Activated CD8-positive, alpha-beta memory T cell treated with anti-CD3 and anti-CD28 coated beads for 4 hours (primary cell): ENCODE results near the gene PCDH10.

Source experiments
- DNase-seq, 2 donors: peaks; one replicate each; pipeline ENCODE4 v3.0.0-alpha.2; 2020; ENCODE audit warnings: low read depth in 2 of 2

Gene PCDH10, protein sequence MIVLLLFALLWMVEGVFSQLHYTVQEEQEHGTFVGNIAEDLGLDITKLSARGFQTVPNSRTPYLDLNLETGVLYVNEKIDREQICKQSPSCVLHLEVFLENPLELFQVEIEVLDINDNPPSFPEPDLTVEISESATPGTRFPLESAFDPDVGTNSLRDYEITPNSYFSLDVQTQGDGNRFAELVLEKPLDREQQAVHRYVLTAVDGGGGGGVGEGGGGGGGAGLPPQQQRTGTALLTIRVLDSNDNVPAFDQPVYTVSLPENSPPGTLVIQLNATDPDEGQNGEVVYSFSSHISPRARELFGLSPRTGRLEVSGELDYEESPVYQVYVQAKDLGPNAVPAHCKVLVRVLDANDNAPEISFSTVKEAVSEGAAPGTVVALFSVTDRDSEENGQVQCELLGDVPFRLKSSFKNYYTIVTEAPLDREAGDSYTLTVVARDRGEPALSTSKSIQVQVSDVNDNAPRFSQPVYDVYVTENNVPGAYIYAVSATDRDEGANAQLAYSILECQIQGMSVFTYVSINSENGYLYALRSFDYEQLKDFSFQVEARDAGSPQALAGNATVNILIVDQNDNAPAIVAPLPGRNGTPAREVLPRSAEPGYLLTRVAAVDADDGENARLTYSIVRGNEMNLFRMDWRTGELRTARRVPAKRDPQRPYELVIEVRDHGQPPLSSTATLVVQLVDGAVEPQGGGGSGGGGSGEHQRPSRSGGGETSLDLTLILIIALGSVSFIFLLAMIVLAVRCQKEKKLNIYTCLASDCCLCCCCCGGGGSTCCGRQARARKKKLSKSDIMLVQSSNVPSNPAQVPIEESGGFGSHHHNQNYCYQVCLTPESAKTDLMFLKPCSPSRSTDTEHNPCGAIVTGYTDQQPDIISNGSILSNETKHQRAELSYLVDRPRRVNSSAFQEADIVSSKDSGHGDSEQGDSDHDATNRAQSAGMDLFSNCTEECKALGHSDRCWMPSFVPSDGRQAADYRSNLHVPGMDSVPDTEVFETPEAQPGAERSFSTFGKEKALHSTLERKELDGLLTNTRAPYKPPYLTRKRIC

DNA sequence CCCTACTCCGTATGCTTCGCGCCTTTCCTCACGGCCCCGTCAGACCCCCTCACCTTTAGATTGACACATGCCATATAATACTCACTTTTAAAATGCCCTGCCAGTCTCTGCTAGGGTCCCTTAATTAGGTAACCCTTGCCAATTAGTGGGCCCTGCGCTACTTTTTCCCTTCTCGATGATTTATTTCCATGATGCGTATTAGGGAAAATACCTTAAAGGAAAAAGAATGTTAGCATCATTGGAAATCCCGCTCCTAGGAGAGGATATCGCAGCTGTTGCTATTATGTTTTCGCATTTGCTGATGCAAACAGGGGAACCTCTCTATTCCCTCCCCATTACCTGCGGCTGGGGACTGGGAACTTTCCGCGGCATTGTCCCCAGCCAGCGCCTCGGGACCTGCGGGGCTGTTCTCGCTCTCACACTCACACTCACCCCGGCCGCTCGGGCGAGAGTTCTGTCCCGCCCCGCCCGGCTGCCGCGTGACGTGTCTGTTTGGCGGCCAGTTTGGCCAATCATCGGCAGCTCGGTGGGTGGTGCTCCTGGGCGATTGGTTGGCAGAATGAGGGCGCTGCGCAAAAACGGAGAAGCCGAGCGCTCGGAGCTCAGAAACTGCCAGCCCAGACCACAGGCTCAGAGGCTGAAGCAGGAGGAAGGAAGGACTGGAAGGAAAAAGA, at the start of gene PCDH10:
PCDH10 (plus strand) TSS at position 605 of the 674 bp plus-strand sequence. CDS start 847 bp downstream, outside the sequence.
- no peak for DNase-seq

DNA sequence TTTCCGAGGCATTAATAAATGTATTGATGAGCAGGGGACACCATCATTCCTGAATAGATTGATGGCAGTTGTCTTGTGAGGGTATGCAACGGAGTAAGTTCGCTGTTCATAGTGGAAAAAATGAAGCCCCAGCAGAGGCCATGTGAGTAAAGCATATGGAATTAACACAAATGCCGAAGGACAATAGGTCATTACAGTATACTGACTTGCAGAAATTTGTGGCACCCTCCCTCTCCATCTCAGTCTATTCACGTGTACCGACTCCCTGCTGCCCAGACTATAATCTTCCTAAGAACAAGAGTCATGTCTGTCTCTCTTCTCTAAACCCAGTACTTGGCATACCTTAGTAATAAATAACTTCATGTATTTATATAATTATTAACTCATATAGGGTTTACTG, 47.1 kb upstream of the PCDH10 start:
- no peak for DNase-seq

- DNase-seq = no peak
Measured at GRCh38 chr4:133102612-133103409, 46.3 kb upstream of the PCDH10 start.

GRCh38 chr4:133112641-133113040, 36.5 kb upstream of the PCDH10 start:
- no peak for DNase-seq

DNA sequence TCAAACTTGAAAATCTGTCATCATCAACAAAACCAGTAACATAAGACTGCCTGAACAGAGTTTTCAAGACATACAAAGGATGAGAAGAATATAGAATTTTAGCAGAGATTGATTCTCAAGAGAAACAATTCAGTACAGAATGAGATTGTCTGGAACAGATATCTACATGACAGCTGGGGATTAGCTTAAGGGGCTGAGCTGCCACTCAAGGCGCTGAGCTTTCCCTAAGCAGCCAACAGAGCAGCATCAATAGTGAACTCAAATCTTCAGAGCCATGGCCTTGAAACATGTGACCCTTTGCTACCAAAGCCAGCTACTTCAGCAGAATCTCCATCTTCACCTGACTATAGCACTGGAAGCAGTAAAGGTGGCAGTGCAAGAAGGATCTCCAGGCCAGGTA, 24.3 kb upstream of the PCDH10 start:
- no peak for DNase-seq

- DNase-seq = no peak
Measured at GRCh38 chr4:133127500-133127899, 21.6 kb upstream of the PCDH10 start.

GRCh38 chr4:133129237-133129636, 19.9 kb upstream of the PCDH10 start:
- DNase-seq = no peak

GRCh38 chr4:133130171-133130570, 18.9 kb upstream of the PCDH10 start:
- DNase-seq = no peak

DNA sequence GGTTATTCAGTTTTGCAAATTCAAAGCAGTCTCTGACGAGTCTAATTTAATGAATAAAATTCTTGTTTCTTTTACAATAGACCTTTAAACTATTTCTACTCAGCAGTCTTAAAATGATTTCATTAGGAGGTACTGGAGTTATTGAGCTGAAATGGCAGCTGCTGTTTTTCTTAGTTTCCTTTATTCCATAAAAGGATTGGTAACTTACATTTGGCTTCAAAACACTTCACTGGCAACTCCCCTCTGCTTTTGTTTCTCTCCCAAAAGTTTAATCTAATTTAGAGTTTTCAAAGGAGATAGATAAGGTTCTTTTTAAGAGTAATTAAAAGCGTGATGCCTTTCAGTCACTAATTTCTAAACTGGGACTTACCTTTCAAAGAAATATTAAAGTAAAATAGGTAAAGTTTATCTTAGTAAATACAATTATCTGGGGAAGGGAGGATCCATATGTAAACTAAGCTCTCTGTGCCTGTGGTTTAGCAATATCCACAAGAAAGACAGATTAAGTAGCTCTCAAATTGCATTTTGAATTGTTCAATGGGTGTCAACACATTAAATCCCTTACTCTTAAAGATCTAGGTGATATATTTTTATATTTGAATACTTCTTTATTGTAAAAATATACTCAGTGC, 17.1 kb upstream of the PCDH10 start:
- no peak for DNase-seq

- no peak for DNase-seq
Measured at GRCh38 chr4:133136833-133137232, 12.3 kb upstream of the PCDH10 start.

DNA sequence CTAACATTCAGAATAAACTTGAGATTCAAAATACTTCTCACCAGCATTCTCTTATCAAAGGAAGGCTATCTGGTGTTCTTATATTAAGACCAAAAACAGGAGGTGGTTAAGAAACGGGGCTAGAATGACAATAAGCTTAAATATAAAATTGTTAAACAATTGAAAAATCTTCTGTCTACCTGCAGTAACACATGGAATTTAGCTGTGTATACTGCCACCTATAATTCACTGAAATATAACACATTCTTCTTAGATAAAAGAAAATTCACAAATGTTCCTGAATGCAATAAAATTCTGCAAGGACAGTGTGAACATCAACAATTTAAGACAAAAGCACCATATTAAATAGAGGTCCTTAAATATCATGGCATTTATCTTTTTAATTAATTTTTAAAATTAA, 11.5 kb upstream of the PCDH10 start:
- no peak for DNase-seq

DNA sequence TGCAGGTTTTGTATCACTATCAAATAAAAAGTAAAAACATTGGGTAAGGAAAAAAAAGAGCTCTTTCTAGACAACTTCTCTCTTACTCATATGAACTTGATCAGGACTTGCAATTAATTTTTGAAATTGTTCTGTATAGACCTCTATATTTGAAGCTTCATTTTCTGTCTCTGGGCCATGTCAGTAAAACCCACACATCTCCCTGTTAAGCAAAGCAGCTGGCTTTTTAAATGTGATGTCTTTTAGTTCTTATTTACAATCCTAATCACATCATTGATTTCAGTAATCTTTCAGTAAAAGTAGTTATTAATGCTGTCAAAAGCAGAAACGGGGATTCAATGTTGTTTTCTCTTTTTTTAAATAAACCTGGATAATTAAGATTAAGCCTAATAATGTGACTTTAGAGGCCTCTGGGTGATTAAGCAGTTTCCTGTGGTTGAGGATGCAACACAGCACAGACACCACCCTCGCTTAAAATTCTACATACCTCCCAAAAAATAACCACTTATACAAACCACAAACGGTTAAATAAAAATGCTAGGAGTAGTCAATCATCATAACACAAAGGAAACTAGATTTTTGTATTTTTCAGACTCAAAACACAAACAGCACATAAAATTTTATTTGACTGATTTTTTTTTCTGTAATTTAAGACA, 5.2 kb upstream of the PCDH10 start:
- no peak for DNase-seq

- DNase-seq = no peak
Measured at GRCh38 chr4:133145241-133145640, 3.9 kb upstream of the PCDH10 start.

- no peak for DNase-seq
Measured at GRCh38 chr4:133145758-133146573, 3.1 kb upstream of the PCDH10 start.

DNA sequence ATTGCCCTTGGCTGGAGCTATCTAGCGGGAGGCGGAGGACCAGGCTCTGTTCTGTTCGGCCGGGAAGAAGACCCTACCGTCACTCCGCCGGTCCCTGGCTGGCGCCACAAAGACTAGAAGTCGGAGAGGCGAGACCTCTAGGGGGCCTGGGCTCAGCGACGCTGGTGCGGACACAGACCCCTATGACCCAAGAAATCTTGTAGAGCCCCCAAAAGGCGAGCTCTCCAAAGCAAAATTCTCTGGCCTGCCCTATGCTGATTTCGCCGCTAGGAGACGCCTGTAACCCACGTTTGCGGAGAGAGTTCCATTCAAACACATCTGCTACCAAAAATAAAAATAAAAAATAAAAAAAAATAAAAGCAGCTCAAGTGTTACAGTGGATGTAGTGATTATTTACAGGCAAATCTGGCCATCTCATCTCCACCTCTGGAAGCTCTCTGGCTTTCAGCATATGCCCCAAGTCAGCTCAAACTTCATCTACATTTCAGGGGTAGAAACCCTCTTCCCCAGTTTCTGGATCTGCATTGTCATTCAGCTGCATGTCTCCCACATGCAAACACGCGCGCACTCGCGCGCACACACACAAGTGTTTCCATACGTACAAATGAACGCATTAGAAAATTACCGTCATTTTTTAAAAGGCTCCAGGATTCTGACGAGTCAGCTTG, 2.4 kb upstream of the PCDH10 start:
- DNase-seq = no peak

GRCh38 chr4:133147286-133147821, 1.7 kb upstream of the PCDH10 start:
- no peak for DNase-seq

GRCh38 chr4:133147921-133148689, 989 bp upstream of the PCDH10 start:
- no peak for DNase-seq

DNA sequence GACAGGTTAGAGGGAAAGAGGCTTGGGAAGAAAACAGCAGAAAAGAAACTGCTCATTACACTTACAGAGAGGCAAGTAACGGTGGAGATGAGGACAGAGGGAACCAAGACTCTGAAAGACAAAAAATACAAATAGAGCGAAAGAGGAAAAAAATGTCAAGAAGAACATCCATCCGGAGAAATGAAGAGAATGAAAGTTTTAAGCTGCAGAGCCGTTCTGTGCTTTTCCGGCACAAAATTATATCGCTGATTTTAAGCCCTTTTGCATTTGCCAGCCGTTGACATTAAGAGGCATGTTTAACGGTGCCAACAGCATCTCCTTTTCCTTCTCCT, 236 bp downstream of the PCDH10 start:
- DNase-seq = no peak
